Activated naive CD4-positive, alpha-beta T cell treated with anti-CD3 and anti-CD28 coated beads, Interleukin-2, amount 50 U/mL, for 24 hours (primary cell): ENCODE measurements around the gene PSMC3IP.
"Not testable (repeated sequence)": the region's sequence is repeated elsewhere in the genome, so short reads cannot be mapped to it uniquely, and the experiment has no call there.

Experiments
- H3K27ac Mint-ChIP-seq: one replicate; pipeline ENCODE4 v1.8.0; 2021; ENCODE audit warnings: mild to moderate bottlenecking, mixed read lengths
- H3K27me3 Mint-ChIP-seq: one replicate; pipeline ENCODE4 v1.8.0; 2021; ENCODE audit warnings: mixed read lengths
- H3K36me3 Mint-ChIP-seq: one replicate; pipeline ENCODE4 v1.8.0; 2021; ENCODE audit warnings: mixed read lengths
- H3K4me1 Mint-ChIP-seq: one replicate; pipeline ENCODE4 v1.8.0; 2021; ENCODE audit warnings: mixed read lengths
- H3K4me3 Mint-ChIP-seq: one replicate; pipeline ENCODE4 v1.8.0; 2021; ENCODE audit warnings: mild to moderate bottlenecking, mixed read lengths
- H3K9me3 Mint-ChIP-seq: one replicate; pipeline ENCODE4 v1.8.0; 2021; ENCODE audit warnings: mixed read lengths

Gene PSMC3IP

DNA sequence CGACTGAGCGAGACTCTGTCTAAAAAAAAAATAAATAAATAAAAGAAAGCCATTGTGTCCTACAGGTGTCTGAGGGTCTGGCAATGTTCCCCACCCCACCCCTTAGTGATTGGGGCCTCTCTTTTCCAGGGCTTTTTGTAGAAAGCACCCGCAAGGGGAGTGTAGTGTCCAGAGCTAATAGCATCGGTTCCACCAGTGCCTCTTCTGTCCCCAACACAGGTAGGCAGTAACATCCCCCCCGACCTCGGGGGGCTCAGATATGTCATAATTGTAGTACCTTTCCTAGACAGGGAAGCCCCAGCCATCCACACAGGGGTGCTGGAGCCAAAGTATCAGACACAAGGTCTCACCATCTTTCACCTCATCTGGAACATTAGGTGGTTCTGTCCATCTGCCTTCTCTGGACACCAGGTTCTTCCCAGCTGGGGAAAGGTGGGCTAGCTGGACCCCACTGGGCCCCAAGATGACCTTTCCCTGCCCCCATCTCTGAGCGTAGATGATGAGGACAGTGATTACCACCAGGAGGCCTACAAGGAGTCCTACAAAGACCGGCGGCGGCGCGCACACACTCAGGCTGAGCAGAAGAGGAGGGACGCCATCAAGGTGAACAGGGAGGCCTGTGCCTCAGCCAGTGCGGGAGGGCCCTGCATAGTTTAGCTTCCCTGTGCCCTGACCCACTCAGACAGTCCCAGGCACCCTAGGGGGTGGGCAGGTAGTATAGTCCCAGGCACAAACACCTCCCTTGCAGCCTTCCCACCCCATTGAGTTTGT, 9.0 kb downstream of the PSMC3IP start:
- Mint-ChIP-seq H3K36me3 (peaks cover 16% of the 10 kb centered on the region), H3K27ac (peak overlapping the region; percentile 35), H3K27me3 (no peaks in the 10 kb centered on the region), H3K4me1 (peaks cover 34% of the 10 kb centered on the region), H3K4me3 (peak overlapping the region; percentile 65), H3K9me3 (no peaks in the 10 kb centered on the region)

DNA sequence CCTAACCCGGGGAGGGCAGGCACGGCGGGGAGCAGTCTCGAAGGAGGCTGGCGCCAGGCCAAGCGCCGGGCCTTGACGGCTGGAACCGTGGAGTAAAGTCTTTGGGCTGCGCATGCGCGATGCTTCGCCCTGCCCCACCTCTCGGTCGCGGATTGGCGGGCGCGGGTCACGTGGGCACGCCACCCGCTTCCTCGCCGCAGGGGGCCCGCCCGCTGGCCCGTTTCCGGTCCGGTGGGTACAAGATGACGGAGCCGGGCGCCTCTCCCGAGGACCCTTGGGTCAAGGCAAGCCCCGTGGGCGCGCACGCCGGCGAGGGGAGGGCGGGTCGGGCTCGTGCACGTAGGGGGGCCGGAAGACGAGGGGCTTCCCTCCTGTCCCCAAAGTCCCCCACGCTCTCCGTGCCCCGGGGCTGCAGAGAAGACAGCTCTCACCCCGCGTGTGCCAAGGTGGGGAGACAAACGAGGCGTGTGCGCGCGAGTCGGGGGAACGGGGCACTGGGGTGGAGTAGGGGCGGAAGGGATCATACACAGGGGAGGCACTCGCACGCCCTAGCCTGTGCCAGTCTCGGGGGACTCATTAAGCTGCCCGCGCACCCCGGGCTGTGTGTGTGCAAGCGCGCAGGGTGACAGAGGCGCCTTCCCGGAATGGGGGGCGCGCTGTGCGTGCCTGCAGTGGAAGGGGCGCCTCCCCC, 10.5 kb downstream of the PSMC3IP start, which contains the start of gene MLX:
Gene MLX (plus strand): TSS at position 218 of the 691 bp plus-strand sequence. CDS start 25 bp downstream, at position 243.
- Mint-ChIP-seq H3K4me3 (peak within 1 kb of the TSS; percentile 97), H3K27ac (peak within 1 kb of the TSS; percentile 96), H3K36me3 (peaks cover 12% of the 10 kb centered on the region), H3K9me3 (no peaks in the 10 kb centered on the region), H3K4me1 (peaks cover 38% of the 10 kb centered on the region), H3K27me3 (no peaks in the 10 kb centered on the region)

DNA sequence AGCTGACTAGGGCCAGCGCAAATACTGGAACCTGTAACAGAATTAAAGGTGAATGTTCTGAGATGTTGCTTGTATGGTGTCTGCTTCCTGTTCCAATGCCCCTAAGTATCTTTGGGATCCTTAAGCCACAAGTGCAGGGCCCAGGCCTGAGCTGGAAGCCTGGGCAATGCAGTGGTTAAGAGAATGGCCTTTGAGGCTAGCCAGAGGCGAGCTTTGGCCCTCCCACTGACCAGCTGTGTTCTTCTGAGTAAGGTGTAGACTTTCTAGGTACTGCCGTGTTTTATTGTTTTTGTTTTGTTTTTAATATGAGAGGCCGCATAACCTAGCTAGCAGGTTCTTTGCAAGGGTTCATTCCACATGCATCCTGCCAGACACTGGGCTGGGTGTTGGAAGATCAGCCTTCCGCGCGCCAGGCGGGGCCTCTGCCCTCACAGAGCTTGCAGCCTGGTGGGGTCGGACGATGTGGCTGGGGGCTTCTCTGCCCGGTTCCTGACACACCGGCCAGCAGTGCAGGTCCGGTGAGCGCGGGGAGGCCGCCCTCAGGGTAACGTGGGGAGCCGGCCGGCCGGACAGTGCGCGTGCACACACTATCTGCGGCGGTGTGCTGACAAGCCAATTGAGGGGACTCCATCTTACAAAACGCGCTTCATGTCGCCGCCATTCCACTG, 11.2 kb downstream of the PSMC3IP start:
- H3K36me3 Mint-ChIP-seq = peaks cover 11% of the 10 kb centered on the region
- H3K9me3 Mint-ChIP-seq = no peaks in the 10 kb centered on the region
- H3K27me3 Mint-ChIP-seq = no peaks in the 10 kb centered on the region
- peak overlapping the region; percentile 82 for H3K27ac Mint-ChIP-seq
- H3K4me3 Mint-ChIP-seq = peak overlapping the region; percentile 97
- peaks cover 44% of the 10 kb centered on the region for H3K4me1 Mint-ChIP-seq

DNA sequence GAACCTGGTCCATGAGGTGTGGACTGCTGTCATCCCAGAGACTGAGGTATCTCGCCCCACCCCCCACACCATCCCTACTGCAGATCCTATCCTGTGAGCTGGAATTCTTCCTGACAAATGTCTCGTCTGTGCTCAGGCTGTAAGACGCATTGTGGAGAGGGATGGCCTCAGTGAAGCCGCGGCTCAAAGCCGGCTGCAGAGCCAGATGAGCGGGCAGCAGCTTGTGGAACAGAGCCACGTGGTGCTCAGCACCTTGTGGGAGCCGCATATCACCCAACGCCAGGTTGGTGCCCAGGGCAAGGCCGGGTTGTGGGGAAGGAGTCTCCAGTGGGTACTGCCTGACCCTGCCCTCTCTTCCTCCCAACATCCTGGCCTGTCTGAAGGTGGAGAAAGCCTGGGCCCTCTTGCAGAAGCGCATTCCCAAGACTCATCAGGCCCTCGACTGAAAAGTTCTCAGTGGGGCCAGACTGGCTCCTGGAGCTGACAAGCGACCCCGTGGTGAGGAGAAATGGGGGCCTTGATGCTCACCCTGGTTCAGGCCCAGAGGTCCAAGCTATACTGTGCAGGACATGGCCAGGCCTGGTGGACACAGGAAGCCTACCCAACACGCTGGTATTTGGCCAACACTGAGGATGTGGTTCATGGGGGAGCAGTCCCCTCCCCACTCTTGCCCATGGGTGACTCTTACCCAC, 11.9 kb downstream of the PSMC3IP start:
- Mint-ChIP-seq H3K27me3 (no peaks in the 10 kb centered on the region), H3K27ac (no peak overlapping the region), H3K36me3 (peaks cover 6% of the 10 kb centered on the region), H3K4me1 (peaks cover 40% of the 10 kb centered on the region), H3K4me3 (peak overlapping the region; percentile 97), H3K9me3 (no peaks in the 10 kb centered on the region)

DNA sequence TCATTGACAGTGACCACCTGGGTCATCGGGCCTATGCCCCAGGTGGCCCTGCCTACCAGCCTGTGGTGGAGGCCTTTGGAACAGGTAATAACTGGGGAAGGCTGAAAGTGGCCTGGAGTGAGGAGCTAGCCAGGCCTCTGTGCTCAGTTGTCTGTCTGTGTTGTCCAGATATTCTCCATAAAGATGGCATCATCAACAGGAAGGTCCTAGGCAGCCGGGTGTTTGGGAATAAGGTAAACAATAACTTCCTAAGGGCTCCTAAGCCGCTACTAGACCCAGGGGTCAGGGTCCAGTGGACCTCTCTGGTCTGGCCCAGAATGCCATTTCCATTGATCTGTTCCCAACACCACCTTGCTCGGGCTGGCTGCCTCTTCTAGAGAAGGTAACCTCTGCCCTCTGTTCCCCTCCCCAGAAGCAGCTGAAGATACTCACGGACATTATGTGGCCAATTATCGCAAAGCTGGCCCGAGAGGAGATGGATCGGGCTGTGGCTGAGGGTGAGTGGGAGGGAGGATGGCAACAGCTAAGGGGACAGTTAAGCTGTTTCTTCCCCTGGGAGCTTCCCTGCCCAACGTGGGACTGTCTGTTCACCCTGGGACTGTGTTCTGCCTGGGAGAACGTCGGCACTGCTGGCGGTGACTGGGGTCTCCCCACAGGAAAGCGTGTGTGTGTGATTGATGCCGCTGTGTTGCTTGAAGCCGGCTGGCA, 12.6 kb downstream of the PSMC3IP start:
- Mint-ChIP-seq H3K27me3 (no peaks in the 10 kb centered on the region), H3K36me3 (peaks cover 6% of the 10 kb centered on the region), H3K9me3 (no peaks in the 10 kb centered on the region), H3K4me3 (peak overlapping the region; percentile 11), H3K27ac (peak overlapping the region; percentile 62), H3K4me1 (peaks cover 40% of the 10 kb centered on the region)

DNA sequence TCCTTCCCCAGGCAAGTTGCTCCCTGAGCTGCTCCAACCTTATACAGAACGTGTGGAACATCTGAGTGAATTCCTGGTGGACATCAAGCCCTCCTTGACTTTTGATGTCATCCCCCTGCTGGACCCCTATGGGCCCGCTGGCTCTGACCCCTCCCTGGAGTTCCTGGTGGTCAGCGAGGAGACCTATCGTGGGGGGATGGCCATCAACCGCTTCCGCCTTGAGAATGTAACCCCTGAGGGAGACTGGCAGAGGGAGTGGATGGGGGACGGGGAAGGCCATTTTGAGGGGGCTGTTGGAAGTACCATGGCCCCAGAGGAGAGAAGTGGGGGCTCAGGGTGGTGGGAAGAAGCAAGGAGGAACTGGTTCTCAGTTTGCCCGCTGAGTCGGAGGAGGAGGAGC, 13.6 kb downstream of the PSMC3IP start:
- Mint-ChIP-seq H3K36me3 (peaks cover 2% of the 10 kb centered on the region), H3K4me1 (peaks cover 35% of the 10 kb centered on the region), H3K9me3 (no peaks in the 10 kb centered on the region), H3K27ac (peak overlapping the region; percentile 94), H3K4me3 (peak overlapping the region; percentile 95), H3K27me3 (no peaks in the 10 kb centered on the region)

DNA sequence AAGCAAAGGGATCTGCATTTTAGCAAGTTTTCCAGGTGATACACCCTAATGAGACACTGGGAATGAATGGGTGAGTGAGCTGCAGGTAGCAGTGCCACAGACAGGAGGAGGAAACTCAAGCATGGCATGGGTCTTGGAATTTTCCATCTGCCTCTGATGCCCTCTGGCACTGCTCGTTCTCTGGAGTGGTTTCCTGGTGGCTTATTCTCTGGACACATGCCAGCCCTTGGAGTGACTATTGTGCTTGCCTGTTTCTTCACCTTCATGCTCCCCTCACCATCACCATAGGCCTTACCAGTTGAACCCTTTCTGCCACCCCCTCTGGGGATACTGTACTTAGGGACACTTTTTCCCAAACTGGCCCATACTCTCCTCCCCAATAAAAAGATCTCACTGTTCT, 14.0 kb downstream of the PSMC3IP start:
- H3K27ac Mint-ChIP-seq = peak overlapping the region; percentile 94
- peaks cover 2% of the 10 kb centered on the region for H3K36me3 Mint-ChIP-seq
- no peaks in the 10 kb centered on the region for H3K27me3 Mint-ChIP-seq
- peaks cover 31% of the 10 kb centered on the region for H3K4me1 Mint-ChIP-seq
- H3K4me3 Mint-ChIP-seq = peak overlapping the region; percentile 95
- no peaks in the 10 kb centered on the region for H3K9me3 Mint-ChIP-seq

DNA sequence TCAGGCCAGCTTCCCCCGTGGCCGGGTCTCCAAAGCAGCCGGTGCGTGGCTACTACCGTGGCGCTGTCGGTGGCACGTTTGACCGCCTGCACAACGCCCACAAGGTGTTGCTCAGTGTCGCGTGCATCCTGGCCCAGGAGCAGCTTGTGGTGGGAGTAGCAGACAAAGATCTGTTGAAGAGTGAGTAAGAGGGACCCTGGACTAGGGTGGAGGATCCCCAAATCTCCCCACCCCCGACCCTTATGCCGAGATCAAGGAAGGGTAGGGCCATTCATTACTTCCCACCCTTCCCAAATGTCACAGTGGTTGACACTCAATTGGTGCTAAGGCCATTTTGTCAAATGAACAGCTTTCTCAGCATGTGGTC, 14.4 kb downstream of the PSMC3IP start:
- Mint-ChIP-seq H3K36me3 (peaks cover 2% of the 10 kb centered on the region), H3K9me3 (no peaks in the 10 kb centered on the region), H3K27me3 (no peaks in the 10 kb centered on the region), H3K4me1 (peaks cover 28% of the 10 kb centered on the region), H3K4me3 (peak overlapping the region; percentile 95), H3K27ac (no peak overlapping the region)

DNA sequence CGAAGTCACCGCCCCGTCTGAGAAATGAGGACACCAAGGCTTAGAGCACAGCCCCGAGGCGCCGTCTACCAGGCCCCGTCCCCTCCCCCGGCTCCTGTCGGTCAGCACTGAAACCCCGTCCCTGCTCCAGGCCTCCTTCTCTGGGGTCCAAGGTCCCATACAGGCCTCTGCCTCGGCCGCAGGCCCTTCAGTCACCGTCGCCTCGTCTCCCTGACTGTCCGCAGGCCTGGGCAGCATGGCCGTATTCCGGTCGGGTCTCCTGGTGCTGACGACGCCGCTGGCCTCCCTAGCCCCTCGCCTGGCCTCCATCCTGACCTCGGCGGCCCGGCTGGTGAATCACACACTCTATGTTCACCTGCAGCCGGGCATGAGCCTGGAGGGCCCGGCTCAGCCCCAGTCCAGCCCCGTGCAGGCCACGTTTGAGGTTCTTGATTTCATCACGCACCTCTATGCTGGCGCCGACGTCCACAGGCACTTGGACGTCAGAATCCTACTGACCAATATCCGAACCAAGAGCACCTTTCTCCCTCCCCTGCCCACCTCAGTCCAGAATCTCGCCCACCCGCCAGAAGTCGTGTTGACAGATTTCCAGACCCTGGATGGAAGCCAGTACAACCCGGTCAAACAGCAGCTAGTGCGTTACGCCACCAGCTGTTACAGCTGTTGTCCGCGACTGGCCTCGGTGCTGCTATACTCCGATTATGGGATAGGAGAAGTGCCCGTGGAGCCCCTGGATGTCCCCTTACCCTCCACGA, 15.0 kb downstream of the PSMC3IP start:
- no peaks in the 10 kb centered on the region for H3K27me3 Mint-ChIP-seq
- H3K4me3 Mint-ChIP-seq = peak overlapping the region; percentile 95
- peak overlapping the region; percentile 95 for H3K27ac Mint-ChIP-seq
- no peaks in the 10 kb centered on the region for H3K9me3 Mint-ChIP-seq
- H3K4me1 Mint-ChIP-seq = peaks cover 24% of the 10 kb centered on the region
- no peaks in the 10 kb centered on the region for H3K36me3 Mint-ChIP-seq

DNA sequence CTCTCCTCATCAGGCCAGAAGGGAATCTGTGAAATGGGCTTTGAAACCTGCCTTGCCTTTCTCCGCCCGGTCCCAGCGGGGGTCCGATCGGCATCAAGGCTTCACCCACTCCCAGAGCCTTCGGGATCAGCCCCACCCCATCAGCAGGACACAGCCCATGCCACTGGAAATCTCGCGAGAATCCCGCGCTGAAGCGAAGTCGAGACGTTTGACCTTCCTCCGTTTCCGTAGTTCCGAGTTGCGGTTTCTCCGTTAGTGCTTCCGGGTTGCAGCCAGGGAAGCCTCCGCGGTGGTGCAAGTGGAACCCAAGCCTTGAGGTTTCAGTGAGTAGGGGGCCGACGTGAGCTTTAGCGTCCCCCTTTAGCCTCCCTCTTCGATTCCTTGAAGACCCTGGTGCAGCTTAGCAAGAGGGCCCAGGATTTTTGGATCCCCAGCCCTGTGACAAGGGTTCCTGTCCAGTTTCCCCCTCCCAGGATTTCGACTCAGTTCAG, 15.6 kb downstream of the PSMC3IP start, which contains the start of gene COASY:
Gene COASY (plus strand): TSS at position 252 of the 491 bp plus-strand sequence. CDS start 475 bp downstream, outside the sequence.
- H3K27ac Mint-ChIP-seq = peak within 1 kb of the TSS; percentile 95

DNA sequence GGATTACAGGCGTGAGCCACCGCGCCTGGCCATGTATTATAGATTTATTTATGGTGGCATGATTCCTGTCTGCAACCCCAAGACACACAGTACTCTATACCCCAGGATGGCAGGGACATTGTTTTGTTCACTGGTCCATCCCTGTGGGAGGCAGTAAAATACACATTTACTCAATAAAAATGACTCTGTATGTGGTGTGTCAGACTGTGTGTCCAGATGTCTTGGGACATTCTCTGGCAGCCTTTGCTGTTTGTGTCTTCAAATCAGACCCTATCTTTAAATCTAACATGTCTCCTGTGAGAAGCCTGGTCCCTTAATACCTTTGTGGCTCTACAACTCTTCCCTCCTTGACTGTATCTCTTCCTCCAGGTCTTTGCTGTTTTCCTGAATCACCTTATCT, 17.3 kb downstream of the PSMC3IP start:
- H3K36me3 Mint-ChIP-seq = no peaks in the 10 kb centered on the region
- H3K4me1 Mint-ChIP-seq = peaks cover 29% of the 10 kb centered on the region
- no peaks in the 10 kb centered on the region for H3K27me3 Mint-ChIP-seq
- no peaks in the 10 kb centered on the region for H3K9me3 Mint-ChIP-seq
- H3K27ac Mint-ChIP-seq = no peak overlapping the region
- H3K4me3 Mint-ChIP-seq = no peak overlapping the region

More for the DNA sequence above, 15.6 kb downstream of the PSMC3IP start, which contains the start of gene COASY:
- no peaks in the 10 kb centered on the region for H3K9me3 Mint-ChIP-seq
- H3K27me3 Mint-ChIP-seq = no peaks in the 10 kb centered on the region
- no peaks in the 10 kb centered on the region for H3K36me3 Mint-ChIP-seq
- H3K4me1 Mint-ChIP-seq = peaks cover 27% of the 10 kb centered on the region
- peak within 1 kb of the TSS; percentile 95 for H3K4me3 Mint-ChIP-seq

DNA sequence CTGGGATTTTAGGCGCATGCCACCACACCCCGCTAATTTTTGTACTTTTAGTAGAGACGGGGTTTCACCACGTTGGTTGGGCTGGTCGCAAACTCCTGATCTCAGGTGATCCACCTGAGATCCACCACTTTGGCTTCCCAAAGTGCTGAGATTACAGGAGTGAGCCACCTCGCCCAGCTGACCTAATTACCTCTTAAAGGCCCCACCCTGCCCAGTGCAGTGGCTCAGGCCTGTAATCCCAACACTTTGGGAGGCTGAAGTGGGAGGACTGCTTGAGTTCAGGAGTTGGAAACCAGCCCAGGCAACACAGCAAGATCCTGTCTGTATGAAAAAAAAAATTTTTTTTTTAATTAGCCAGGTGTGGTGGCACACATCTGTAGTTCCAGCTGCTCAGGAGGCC, 18.5 kb downstream of the PSMC3IP start:
- no peak overlapping the region for H3K4me3 Mint-ChIP-seq
- peaks cover 34% of the 10 kb centered on the region for H3K4me1 Mint-ChIP-seq
- no peaks in the 10 kb centered on the region for H3K36me3 Mint-ChIP-seq
- no peak overlapping the region for H3K27ac Mint-ChIP-seq
- no peaks in the 10 kb centered on the region for H3K9me3 Mint-ChIP-seq
- no peaks in the 10 kb centered on the region for H3K27me3 Mint-ChIP-seq

DNA sequence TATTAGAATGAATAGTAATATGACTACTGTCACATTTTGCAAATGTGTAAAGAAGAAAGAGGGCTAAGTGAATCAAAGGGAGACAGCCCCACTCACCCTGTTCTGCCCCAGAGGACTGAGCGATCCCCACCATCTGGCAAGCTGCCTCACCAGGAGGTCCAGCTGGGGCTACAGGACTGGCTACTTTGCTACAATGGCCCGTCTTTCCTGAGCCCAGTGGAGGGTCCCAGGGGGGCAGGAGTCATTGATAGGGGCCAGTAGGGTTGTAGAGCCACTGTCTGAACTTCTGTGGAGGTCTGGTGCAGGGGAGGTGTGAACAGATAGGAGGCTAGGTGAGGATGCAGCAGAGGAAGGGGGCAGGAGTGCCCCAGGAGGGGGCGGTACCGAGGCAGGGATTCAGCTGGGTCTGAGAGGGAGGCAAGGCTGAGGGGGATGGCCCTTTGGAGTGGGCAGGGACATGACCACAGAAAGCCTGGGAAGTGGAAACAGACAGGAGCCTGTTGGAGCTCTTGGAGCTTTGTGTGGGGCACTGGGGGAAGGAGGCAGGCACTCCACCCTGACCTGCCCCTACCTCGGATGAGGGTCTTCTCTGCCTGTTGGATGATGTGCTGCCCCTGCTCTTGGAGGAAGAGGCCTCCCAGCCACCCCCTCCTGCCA, 21.4 kb downstream of the PSMC3IP start:
- not testable (repeated sequence) for H3K4me3 Mint-ChIP-seq, H3K27me3 Mint-ChIP-seq, H3K36me3 Mint-ChIP-seq, H3K27ac Mint-ChIP-seq, H3K9me3 Mint-ChIP-seq
- peaks cover 15% of the 10 kb centered on the region for H3K4me1 Mint-ChIP-seq
